Lung (tissue), 12 donors: Measurements from ENCODE around the gene CBLIF. TPM values are rescaled to one million over a fixed set of nuclear protein-coding genes. Genes with fewer than 3 reads are reported as not detected.

ENCODE experiments used
- ATAC-seq: fragments of 200-7000 bp; cut with Tn5 transposase; one replicate; pipeline ENCODE4 v1.9.1; 2020; ENCODE audit warnings: moderate number of reproducible peaks; ENCODE audit not compliant: insufficient read depth, low FRiP score
- DNase-seq, 3 donors: peaks; one replicate each; pipeline ENCODE4 v3.0.0-alpha.2; 2013 to 2017
- H3K27ac ChIP-seq, 2 donors: one replicate each; pipeline ENCODE4 v1.5.1; 2013; ENCODE audit warnings: mild to moderate bottlenecking in 2 of 2, moderate library complexity in 2 of 2, control low read depth in 1 of 2, inconsistent platforms in 1 of 2, low read depth in 1 of 2, low read length in 1 of 2
- H3K27me3 ChIP-seq, 3 donors: one replicate each; pipeline ENCODE4 v1.5.1; 2013; ENCODE audit warnings: low read length in 2 of 3; ENCODE audit not compliant: control insufficient read depth in 3 of 3, insufficient read depth in 3 of 3
- H3K36me3 ChIP-seq, 4 donors: one replicate each; pipeline ENCODE4 v1.5.1; 2013; ENCODE audit warnings: low read length in 4 of 4, mild to moderate bottlenecking in 1 of 4, moderate library complexity in 1 of 4; ENCODE audit not compliant: control insufficient read depth in 4 of 4, insufficient read depth in 4 of 4
- H3K4me1 ChIP-seq, 5 donors: one replicate each; pipeline ENCODE4 v1.5.1; 2013; ENCODE audit warnings: low read length in 5 of 5, mild to moderate bottlenecking in 2 of 5, moderate library complexity in 1 of 5; ENCODE audit not compliant: control insufficient read depth in 5 of 5, insufficient read depth in 5 of 5
- H3K4me3 ChIP-seq: one replicate; pipeline ENCODE4 v1.5.1; 2013; ENCODE audit warnings: mild to moderate bottlenecking, control low read depth, moderate library complexity
- H3K9ac ChIP-seq, 2 donors: one replicate each; pipeline ENCODE4 v1.5.1; 2013; ENCODE audit warnings: low read length in 2 of 2, control low read depth in 1 of 2; ENCODE audit not compliant: insufficient read depth in 1 of 2
- H3K9me3 ChIP-seq, 4 donors: one replicate each; pipeline ENCODE4 v1.5.1; 2013; ENCODE audit warnings: low read length in 3 of 4, mild to moderate bottlenecking in 1 of 4, moderate library complexity in 1 of 4; ENCODE audit not compliant: control insufficient read depth in 4 of 4, insufficient read depth in 3 of 4
- CTCF ChIP-seq: IDR thresholded peaks from 2 replicates; pipeline ENCODE4 v1.5.1; 2012; ENCODE audit warnings: mild to moderate bottlenecking; ENCODE audit errors: control extremely low read depth, extremely low read depth
- WGBS, 2 donors: extraction: QIAGEN DNeasy Blood & Tissue Kit; methylation state at CpG; one replicate each; pipeline ENCODE4 v1.1.7; 2013; 5-methylcytosine and 5-hydroxymethylcytosine counted together
- polyA plus RNA-seq, 2 donors: library from polyadenylated mRNA; stranded (reverse); fragments of 200-250 nt; gene quantifications; one replicate each; pipeline ENCODE4 v1.2.1, GENCODE V29; 2013
- total RNA-seq, 2 donors: library from RNA; depleted of rRNA in 1 of 2; stranded (reverse); fragments of >200 nt in 1 of 2; gene quantifications; one replicate each; pipeline ENCODE4 v1.2.1, GENCODE V29; 2014 to 2021
- donor health status: control.
- donor health status: control.
- donor health status: Bipolar disorder and iron deficiency.
- donor health status: healthy.
- donor health status: DM: yes; HTN: yes; CAD: no.

CBLIF gene
- total and polyA plus RNA-seq, 4 donors: not detected

- Histone ChIP-seq H3K36me3 (no peaks in the 10 kb centered on the region), H3K27me3 (no peaks in the 10 kb centered on the region), H3K27ac (no peak overlapping the region), H3K4me1 (no peaks in the 10 kb centered on the region), H3K9me3 (peaks cover 0 to 2% (median 0%) of the 10 kb centered on the region in 4 donors), H3K4me3 (no peak overlapping the region), H3K9ac (no peak overlapping the region)
- ATAC-seq (no peak), DNase-seq (no peak)
- TF ChIP-seq CTCF: no peak
Measured at GRCh38 chr11:59877325-59877724, 32.0 kb upstream of the CBLIF start.

GRCh38 chr11:59875856-59876519 lies 30.7 kb upstream of the CBLIF start:
- Histone ChIP-seq H3K36me3 (no peaks in the 10 kb centered on the region), H3K27ac (no peak overlapping the region)

GRCh38 chr11:59872076-59872475 lies 26.8 kb upstream of the CBLIF start:
- no peaks in the 10 kb centered on the region for H3K27me3 ChIP-seq
- H3K27ac ChIP-seq: no peak overlapping the region
- H3K36me3 ChIP-seq: no peaks in the 10 kb centered on the region
- no peak overlapping the region for H3K4me3 ChIP-seq
- H3K9me3 ChIP-seq: peaks cover 0 to 2% (median 0%) of the 10 kb centered on the region in 4 donors
- DNase-seq (no peak), ATAC-seq (no peak)
- no peak for TF ChIP-seq CTCF
- no peak overlapping the region for H3K9ac ChIP-seq
- no peaks in the 10 kb centered on the region for H3K4me1 ChIP-seq

More at GRCh38 chr11:59875856-59876519, 30.7 kb upstream of the CBLIF start:
- Histone ChIP-seq H3K4me3 (no peak overlapping the region), H3K27me3 (no peaks in the 10 kb centered on the region), H3K9ac (no peak overlapping the region), H3K4me1 (no peaks in the 10 kb centered on the region), H3K9me3 (peaks cover 0 to 2% (median 0%) of the 10 kb centered on the region in 4 donors)
- ATAC-seq: no peak
- no peak for DNase-seq
- WGBS, 2 donors: 69 to 82% methylated on average over 9 of the region's 9 CpGs
- no peak for TF ChIP-seq CTCF

GRCh38 chr11:59867946-59868345 lies 22.6 kb upstream of the CBLIF start:
- 83 to 91% methylated on average over 2 of the region's 2 CpGs for WGBS, 2 donors
- H3K4me3 ChIP-seq: no peak overlapping the region
- DNase-seq (no peak), ATAC-seq (no peak)
- H3K27ac ChIP-seq: no peak overlapping the region
- TF ChIP-seq CTCF: no peak
- no peaks in the 10 kb centered on the region for H3K27me3 ChIP-seq
- H3K9me3 ChIP-seq: no peaks in the 10 kb centered on the region
- H3K9ac ChIP-seq: no peak overlapping the region
- H3K36me3 ChIP-seq: no peaks in the 10 kb centered on the region
- H3K4me1 ChIP-seq: no peaks in the 10 kb centered on the region
